Stimulated activated CD4-positive, alpha-beta T cell treated with anti-CD3 and anti-CD28 coated beads, Interleukin-1b, Interleukin-23, amount 100 ng/mL, for 48 hours (primary cell): ENCODE data around the gene FGFR4.
"Not testable (repeated sequence)": the region's sequence is repeated elsewhere in the genome, so short reads cannot be mapped to it uniquely, and the experiment has no call there.

ENCODE experiments used
- DNase-seq: peaks from one replicate; pipeline ENCODE4 v3.0.0-alpha.2; 2020

FGFR4 gene

GRCh38 chr5:177086654-177087397, at the start of gene FGFR4:
FGFR4 (plus strand) TSS chr5:177086915; CDS start chr5:177089603, 2,688 bp downstream.
- peak; percentile 66 for DNase-seq

GRCh38 chr5:177036921-177037320, 49.8 kb upstream of the FGFR4 start:
- DNase-seq, result no peak

- no peak for DNase-seq
Observed at GRCh38 chr5:177040814-177041420, 45.8 kb upstream of the FGFR4 start.

- no peak for DNase-seq
Observed at GRCh38 chr5:177041936-177042335, 44.8 kb upstream of the FGFR4 start.

GRCh38 chr5:177043114-177043513, 43.6 kb upstream of the FGFR4 start:
- no peak for DNase-seq

- DNase-seq, result no peak
Observed at GRCh38 chr5:177043958-177044357, 42.8 kb upstream of the FGFR4 start.

GRCh38 chr5:177044641-177045040, 42.1 kb upstream of the FGFR4 start:
- DNase-seq, result no peak

GRCh38 chr5:177045631-177046030, 41.1 kb upstream of the FGFR4 start:
- DNase-seq, result no peak

- DNase-seq, result not testable (repeated sequence)
Observed at GRCh38 chr5:177048531-177048930, 38.2 kb upstream of the FGFR4 start.

GRCh38 chr5:177049285-177049684, 37.4 kb upstream of the FGFR4 start:
- no peak for DNase-seq

- DNase-seq, result no peak
Observed at GRCh38 chr5:177064500-177065277, 22.0 kb upstream of the FGFR4 start.

GRCh38 chr5:177065491-177065890, 21.2 kb upstream of the FGFR4 start:
- no peak for DNase-seq

- DNase-seq, result no peak
Observed at GRCh38 chr5:177066224-177066623, 20.5 kb upstream of the FGFR4 start.

GRCh38 chr5:177067503-177067902, 19.2 kb upstream of the FGFR4 start:
- DNase-seq, result no peak

GRCh38 chr5:177070536-177071191, 16.1 kb upstream of the FGFR4 start:
- DNase-seq, result no peak

- DNase-seq, result peak; percentile 57
Observed at GRCh38 chr5:177071666-177072385, 14.9 kb upstream of the FGFR4 start.

GRCh38 chr5:177077335-177077734, 9.4 kb upstream of the FGFR4 start:
- DNase-seq, result no peak

GRCh38 chr5:177079606-177080005, 7.1 kb upstream of the FGFR4 start:
- DNase-seq, result no peak

GRCh38 chr5:177080265-177080664, 6.5 kb upstream of the FGFR4 start:
- DNase-seq, result no peak

GRCh38 chr5:177081859-177082258, 4.9 kb upstream of the FGFR4 start:
- no peak for DNase-seq

GRCh38 chr5:177083357-177083756, 3.4 kb upstream of the FGFR4 start:
- DNase-seq, result no peak

- no peak for DNase-seq
Observed at GRCh38 chr5:177084175-177084574, 2.5 kb upstream of the FGFR4 start.
